ENCODE results near the gene HSPA8. TPM values are rescaled to one million over a fixed set of nuclear protein-coding genes. Genes with fewer than 3 reads are reported as not detected.

Gene HSPA8
- total RNA-seq, 2 experiments from 2014 or later = 788 to 811 TPM

GRCh38 chr11:123040111-123040432 is 21.9 kb downstream of the HSPA8 start:
- TF ChIP-seq CTCF (IDR thresholded peaks at IDR 0.05) = no peak
- no peak overlapping the region for H3K27ac ChIP-seq (ENCODE audit: low read depth in 1 of 2, low read length in 2 of 2)
- no peaks in the 10 kb centered on the region for H3K36me3 ChIP-seq (ENCODE audit: insufficient read depth, low read length)
- H3K4me3 ChIP-seq (ENCODE audit: low read length) = no peak overlapping the region
- Mint-ChIP-seq H3K27ac (no peak overlapping the region), H3K27me3 (no peaks in the 10 kb centered on the region), H3K9me3 (no peaks in the 10 kb centered on the region), H3K4me3 (no peak overlapping the region), H3K36me3 (ENCODE audit: low read depth) (no peaks in the 10 kb centered on the region), H3K4me1 (ENCODE audit: low read depth) (no peaks in the 10 kb centered on the region)
- intact Hi-C loops (cut with DNase I, micrococcal nuclease) = no loop called here
- ChIA-PET CTCF (no interaction called here), POLR2A (no interaction called here)
- no peaks in the 10 kb centered on the region for H3K27me3 ChIP-seq (ENCODE audit: control insufficient read depth in 1 of 2, insufficient read depth in 2 of 2, low read length in 2 of 2)
- ATAC-seq (ENCODE audit: poor library complexity) (no peak), DNase-seq (no peak)
- no peaks in the 10 kb centered on the region for H3K4me1 ChIP-seq (ENCODE audit: insufficient read depth, low read length)
- H3K9me3 ChIP-seq (ENCODE audit: control insufficient read depth in 1 of 2, insufficient read depth in 1 of 2, low read length in 2 of 2) = no peaks in the 10 kb centered on the region

- no peaks in the 10 kb centered on the region for H3K36me3 ChIP-seq (ENCODE audit: insufficient read depth, low read length)
- no peak overlapping the region for H3K4me3 Mint-ChIP-seq
- no peak for DNase-seq
- no peaks in the 10 kb centered on the region for H3K27me3 Mint-ChIP-seq
- no peak overlapping the region for H3K4me3 ChIP-seq (ENCODE audit: low read length)
- H3K27me3 ChIP-seq (ENCODE audit: control insufficient read depth in 1 of 2, insufficient read depth in 2 of 2, low read length in 2 of 2) = no peaks in the 10 kb centered on the region
- intact Hi-C loops (cut with DNase I, micrococcal nuclease) = no loop called here
- no peaks in the 10 kb centered on the region for H3K4me1 Mint-ChIP-seq (ENCODE audit: low read depth)
- no peaks in the 10 kb centered on the region for H3K9me3 ChIP-seq (ENCODE audit: control insufficient read depth in 1 of 2, insufficient read depth in 1 of 2, low read length in 2 of 2)
- TF ChIP-seq CTCF (IDR thresholded peaks at IDR 0.05) = no peak
- ATAC-seq (ENCODE audit: poor library complexity) = no peak
- ChIA-PET POLR2A (no interaction called here), CTCF (no interaction called here)
- no peaks in the 10 kb centered on the region for H3K9me3 Mint-ChIP-seq
- H3K27ac ChIP-seq (ENCODE audit: low read depth in 1 of 2, low read length in 2 of 2) = no peak overlapping the region
- H3K4me1 ChIP-seq (ENCODE audit: insufficient read depth, low read length) = no peaks in the 10 kb centered on the region
- H3K36me3 Mint-ChIP-seq (ENCODE audit: low read depth) = no peaks in the 10 kb centered on the region
- no peak overlapping the region for H3K27ac Mint-ChIP-seq
Measured at GRCh38 chr11:123035831-123036230, 26.1 kb downstream of the HSPA8 start.

GRCh38 chr11:123034597-123034996 is 27.3 kb downstream of the HSPA8 start:
- ChIA-PET CTCF (interaction anchor here (2.0 kb wide), 1 partner anchor 12 kb away, joined by 5 read pairs; no protein-coding TSS in a partner anchor), POLR2A (interaction anchor here (1.5 kb wide), 1 partner anchor 37 kb away, joined by 3 read pairs; no protein-coding TSS in a partner anchor)
- Histone ChIP-seq H3K27me3 (ENCODE audit: control insufficient read depth in 1 of 2, insufficient read depth in 2 of 2, low read length in 2 of 2) (no peaks in the 10 kb centered on the region), H3K9me3 (ENCODE audit: control insufficient read depth in 1 of 2, insufficient read depth in 1 of 2, low read length in 2 of 2) (no peaks in the 10 kb centered on the region), H3K4me1 (ENCODE audit: insufficient read depth, low read length) (no peaks in the 10 kb centered on the region), H3K4me3 (ENCODE audit: low read length) (no peak overlapping the region), H3K27ac (ENCODE audit: low read depth in 1 of 2, low read length in 2 of 2) (no peak overlapping the region), H3K36me3 (ENCODE audit: insufficient read depth, low read length) (no peaks in the 10 kb centered on the region)
- Mint-ChIP-seq H3K4me1 (ENCODE audit: low read depth) (no peaks in the 10 kb centered on the region), H3K9me3 (no peaks in the 10 kb centered on the region), H3K4me3 (no peak overlapping the region), H3K27me3 (no peaks in the 10 kb centered on the region), H3K36me3 (ENCODE audit: low read depth) (no peaks in the 10 kb centered on the region), H3K27ac (no peak overlapping the region)
- TF ChIP-seq CTCF (IDR thresholded peaks at IDR 0.05) = no peak
- intact Hi-C loops (cut with DNase I, micrococcal nuclease) = no loop called here
- ATAC-seq (ENCODE audit: poor library complexity) = no peak
- DNase-seq = no peak
